GM23338 (cell line): Measurements from ENCODE around the gene MBD5. TPM values are rescaled to one million over a fixed set of nuclear protein-coding genes. Genes with fewer than 3 reads are reported as not detected.

Source experiments
- ATAC-seq: fragments of 200-7000 bp; cut with Tn5 transposase; 3 replicates; pipeline ENCODE4 v1.9.1; 2020
- DNase-seq: peaks from one replicate; pipeline ENCODE4 v3.0.0-alpha.2; 2015; ENCODE audit warnings: low spot score
- H2AFZ ChIP-seq: fragments of 200-600 bp; sonication (generic); 2 replicates; pipeline ENCODE4 v1.8.0; 2016; ENCODE audit warnings: antibody characterized with exemption, mild to moderate bottlenecking, moderate library complexity
- H3F3A ChIP-seq: fragments of 200-600 bp; sonication (generic); replicated peaks from 2 replicates; pipeline ENCODE4 v1.8.0; 2017; ENCODE audit warnings: antibody characterized with exemption, mixed run types, low read depth
- H3K27ac ChIP-seq: fragments of 200-600 bp; sonication (generic); 2 replicates; pipeline ENCODE4 v1.6.1; 2016; ENCODE audit warnings: low read depth
- H3K27me3 ChIP-seq: fragments of 200-600 bp; sonication (generic); 2 replicates; pipeline ENCODE4 v1.8.0; 2016; ENCODE audit warnings: mild to moderate bottlenecking, mixed run types, moderate library complexity; ENCODE audit not compliant: insufficient read depth
- H3K36me3 ChIP-seq: fragments of 200-600 bp; sonication (generic); 2 replicates; pipeline ENCODE4 v1.8.0; 2016; ENCODE audit warnings: mild to moderate bottlenecking; ENCODE audit not compliant: insufficient read depth
- H3K4me1 ChIP-seq: fragments of 200-600 bp; sonication (generic); 2 replicates; pipeline ENCODE4 v1.8.0; 2016; ENCODE audit warnings: mild to moderate bottlenecking, moderate library complexity; ENCODE audit not compliant: insufficient read depth
- H3K4me2 ChIP-seq: fragments of 200-600 bp; sonication (generic); 2 replicates; pipeline ENCODE4 v1.7.1; 2017; ENCODE audit warnings: mixed run types
- H3K4me3 ChIP-seq: fragments of 200-600 bp; sonication (generic); 2 replicates; pipeline ENCODE4 v1.6.1; 2016; ENCODE audit warnings: mixed run types
- H3K79me2 ChIP-seq: fragments of 200-600 bp; sonication (generic); replicated peaks from 2 replicates; pipeline ENCODE4 v1.8.0; 2017; ENCODE audit warnings: mild to moderate bottlenecking; ENCODE audit not compliant: insufficient read depth
- H3K9me2 ChIP-seq: fragments of 200-600 bp; sonication (generic); 2 replicates; pipeline ENCODE4 v1.8.0; 2017; ENCODE audit not compliant: insufficient read depth
- H4K20me1 ChIP-seq: fragments of 200-600 bp; sonication (generic); replicated peaks from 2 replicates; pipeline ENCODE4 v1.8.0; 2017; ENCODE audit warnings: mild to moderate bottlenecking; ENCODE audit not compliant: insufficient read depth
- H3K27ac Mint-ChIP-seq: 2 replicates; pipeline ENCODE4 v1.8.0; 2020; ENCODE audit warnings: inconsistent platforms, mild to moderate bottlenecking, moderate library complexity, mixed read lengths
- H3K27me3 Mint-ChIP-seq: 3 replicates; pipeline ENCODE4 v1.8.0; 2022; ENCODE audit warnings: low read depth, mild to moderate bottlenecking, moderate library complexity, mixed read lengths, inconsistent platforms; ENCODE audit not compliant: insufficient read depth, poor library complexity
- H3K36me3 Mint-ChIP-seq: 3 replicates; pipeline ENCODE4 v1.8.0; 2021; ENCODE audit warnings: low read depth, mild to moderate bottlenecking, inconsistent platforms, moderate library complexity, mixed read lengths
- H3K4me1 Mint-ChIP-seq: 3 replicates; pipeline ENCODE4 v1.8.0; 2020; ENCODE audit warnings: mild to moderate bottlenecking, inconsistent platforms, mixed read lengths
- H3K4me3 Mint-ChIP-seq: 3 replicates; pipeline ENCODE4 v1.8.0; 2021; ENCODE audit warnings: moderate library complexity, mild to moderate bottlenecking, inconsistent platforms, mixed read lengths
- H3K9me3 Mint-ChIP-seq: 3 replicates; pipeline ENCODE4 v1.8.0; 2020; ENCODE audit warnings: moderate library complexity, mild to moderate bottlenecking, inconsistent platforms, mixed read lengths
- CREB1 ChIP-seq: fragments of 250-450 bp; sonication (Bioruptor Pico); IDR thresholded peaks from 2 replicates; pipeline ENCODE4 v1.5.0; 2020; ENCODE audit warnings: low read depth, mild to moderate bottlenecking, moderate library complexity
- EZH2phosphoT487 ChIP-seq: fragments of 200-600 bp; sonication (generic); IDR thresholded peaks from one replicate; pipeline ENCODE4 v1.8.1; 2018; ENCODE audit warnings: antibody characterized with exemption; ENCODE audit not compliant: unreplicated experiment
- JUNB ChIP-seq: IDR thresholded peaks from one replicate; pipeline ENCODE4 v1.6.1; 2016; ENCODE audit warnings: antibody characterized with exemption; ENCODE audit not compliant: unreplicated experiment
- NANOG ChIP-seq: IDR thresholded peaks from 2 replicates; pipeline ENCODE4 v1.6.1; 2016; ENCODE audit warnings: antibody characterized with exemption, borderline replicate concordance
- ZNF114 ChIP-seq: fragments of 250-450 bp; sonication (Bioruptor Pico); IDR thresholded peaks from 2 replicates; pipeline ENCODE4 v1.5.0; 2020; ENCODE audit warnings: mild to moderate bottlenecking, moderate library complexity
- ZNF331 ChIP-seq: fragments of 250-450 bp; sonication (Bioruptor Pico); IDR thresholded peaks from 2 replicates; pipeline ENCODE4 v1.5.0; 2020; ENCODE audit warnings: low read depth, mild to moderate bottlenecking, moderate library complexity
- ZNF462 ChIP-seq: fragments of 250-450 bp; sonication (Bioruptor Pico); IDR thresholded peaks from 2 replicates; pipeline ENCODE4 v1.5.0; 2020; ENCODE audit warnings: mild to moderate bottlenecking, moderate library complexity
- polyA plus RNA-seq: library from polyadenylated mRNA; unstranded; fragments of >200 nt; fragmentation: Nextera tagmentation; extraction: Ambion mirVana; gene quantifications from 2 replicates; pipeline ENCODE4 v1.2.1, GENCODE V29; 2016
- total RNA-seq: library from RNA; depleted of rRNA; stranded (reverse); fragments of >200 nt; shearing (Covaris generic); gene quantifications from 2 replicates; pipeline ENCODE4 v1.2.3, GENCODE V29; 2014

MBD5 gene
- total and polyA plus RNA-seq, 2 experiments from 2014 or later, result 16.2 to 23.1 TPM

DNA sequence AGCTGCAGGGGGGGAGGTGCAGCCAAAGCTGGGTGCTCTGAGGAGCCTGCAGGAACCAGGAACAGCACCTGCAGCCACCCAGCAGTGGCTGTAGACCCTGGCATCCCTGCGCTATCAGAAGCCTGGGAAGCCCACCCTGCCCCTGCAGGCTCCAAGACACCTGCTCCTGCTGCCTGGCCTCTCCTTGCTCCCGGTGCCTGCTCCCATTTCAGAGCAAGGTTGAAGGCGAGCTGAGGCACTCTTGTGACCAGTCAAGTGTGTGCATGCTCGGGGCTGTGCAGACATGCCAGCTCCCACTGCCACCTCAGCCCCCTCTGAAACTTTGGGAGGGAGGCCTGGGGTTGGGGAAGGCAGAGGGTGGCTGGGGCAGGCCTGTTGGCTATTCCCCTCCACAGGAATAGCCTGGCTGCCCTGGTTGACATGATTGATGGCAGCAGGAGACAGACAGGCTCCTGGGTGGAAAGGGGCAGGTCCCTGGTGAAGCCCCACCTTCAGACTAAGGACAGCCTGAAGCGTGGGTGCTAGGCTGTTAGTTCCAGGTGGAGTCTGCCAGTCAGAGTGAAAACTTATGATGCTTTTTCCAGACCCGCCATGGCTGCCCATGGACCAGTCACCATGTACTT is 151.4 kb downstream of the MBD5 start (continued):
- TF ChIP-seq ZNF462 (CRISPR knock-in tag) (no peak), NANOG (no peak), CREB1 (CRISPR knock-in tag) (no peak), ZNF331 (CRISPR knock-in tag) (no peak), ZNF114 (CRISPR knock-in tag) (no peak)

- Histone ChIP-seq H3K9me2 (no peaks in the 10 kb centered on the region), H3K36me3 (no peaks in the 10 kb centered on the region), H3K27me3 (no peaks in the 10 kb centered on the region), H3K4me1 (no peaks in the 10 kb centered on the region), H4K20me1 (peaks cover 1% of the 10 kb centered on the region; the same call in 1 of the 2 replicates), H3K4me3 (no peak overlapping the region), H3K27ac (no peak overlapping the region), H3K79me2 (no peaks in the 10 kb centered on the region), H3F3A (no peaks in the 10 kb centered on the region), H3K4me2 (no peak overlapping the region), H2AFZ (no peak overlapping the region)
- TF ChIP-seq JUNB (no peak), EZH2phosphoT487 (no peak)
- Mint-ChIP-seq H3K4me3 (no peak overlapping the region), H3K27me3 (no peaks in the 10 kb centered on the region), H3K9me3 (no peaks in the 10 kb centered on the region), H3K4me1 (no peaks in the 10 kb centered on the region), H3K27ac (no peak overlapping the region), H3K36me3 (no peaks in the 10 kb centered on the region)
- no peak for ATAC-seq
- no peak for DNase-seq
These were observed 152.3 kb downstream of the MBD5 start for GRCh38 chr2:148173168-148173567.
